Right atrium auricular region (tissue), 2 donors: Measurements from ENCODE around the gene SPATA25. TPM values are rescaled to one million over a fixed set of nuclear protein-coding genes. Genes with fewer than 3 reads are reported as not detected.

Experiments used
- DNase-seq: peaks from one replicate; pipeline ENCODE4 v3.0.0-alpha.2; 2019; ENCODE audit warnings: low spot score
- H3K27ac ChIP-seq, 2 donors: fragments of 200-600 bp; sonication (generic); 1 replicate in 1 of 2; 2 replicates in 1 of 2; pipeline ENCODE4 v1.5.1; 2016 to 2019
- H3K27me3 ChIP-seq, 2 donors: fragments of 200-600 bp; sonication (generic); one replicate each; pipeline versions ENCODE4 v1.5.1 to v1.6.0; 2017 to 2019
- H3K36me3 ChIP-seq: fragments of 200-600 bp; sonication (generic); one replicate; pipeline ENCODE4 v1.5.1; 2016
- H3K4me1 ChIP-seq, 2 donors: fragments of 200-600 bp; sonication (generic); one replicate each; pipeline versions ENCODE4 v1.5.1 to v1.6.0; 2017 to 2019
- H3K4me3 ChIP-seq, 2 donors: fragments of 200-600 bp; sonication (generic); 1 replicate in 1 of 2; 2 replicates in 1 of 2; pipeline ENCODE4 v1.5.1; 2017 to 2019; ENCODE audit warnings: mild to moderate bottlenecking in 1 of 2, moderate library complexity in 1 of 2
- H3K9me3 ChIP-seq, 2 donors: fragments of 200-600 bp; sonication (generic); one replicate each; pipeline ENCODE4 v1.5.1; 2019
- CTCF ChIP-seq, 2 donors: fragments of 200-600 bp; sonication (generic); IDR thresholded peaks; one replicate each; pipeline ENCODE4 v1.5.1; 2019; ENCODE audit warnings: antibody characterized with exemption in 2 of 2
- total RNA-seq, 2 donors: library from RNA; depleted of rRNA; stranded (reverse); fragments of >200 nt; gene quantifications; one replicate each; pipeline ENCODE4 v1.1.0, GENCODE V29; 2016

SPATA25 gene
- total RNA-seq, 2 donors from 2014 or later: 1.1 to 1.4 TPM

DNA sequence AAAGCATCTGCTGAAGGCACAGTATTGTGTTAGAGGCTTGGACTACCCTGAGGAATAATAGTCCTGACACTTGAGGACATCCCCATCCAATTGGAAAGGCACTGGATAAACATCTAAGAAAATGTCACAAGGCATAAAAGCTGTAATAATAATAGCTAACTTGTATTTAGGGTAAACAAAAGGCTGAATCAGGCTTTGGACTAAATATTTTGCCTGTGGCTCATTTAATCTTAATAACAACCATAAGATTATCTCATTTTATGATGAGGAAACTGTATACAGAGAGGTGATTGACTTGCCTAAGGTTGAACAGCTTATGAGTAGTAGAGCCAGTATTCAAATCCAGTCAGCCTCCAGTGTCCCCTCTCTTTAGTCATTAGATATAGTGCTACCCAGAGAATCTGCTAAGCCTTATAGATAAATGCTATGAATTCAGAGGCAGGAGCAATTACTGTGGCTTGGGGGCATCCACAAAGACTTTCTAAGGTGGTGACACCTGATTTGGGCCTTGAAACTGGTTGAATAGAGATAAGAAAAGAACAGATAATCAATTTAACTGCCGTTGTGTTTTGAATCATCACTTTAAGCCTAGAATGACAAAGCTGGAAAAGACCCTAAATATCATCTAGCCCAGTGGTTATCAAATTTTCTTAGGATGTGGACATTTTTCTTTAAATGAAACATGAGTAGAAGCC lies 13.9 kb downstream of the SPATA25 start:
- no peak for DNase-seq
- Histone ChIP-seq H3K4me1 (no peaks in the 10 kb centered on the region), H3K27ac (no peak overlapping the region), H3K4me3 (no peak overlapping the region), H3K27me3 (no peaks in the 10 kb centered on the region), H3K36me3 (peaks cover 19% of the 10 kb centered on the region), H3K9me3 (no peaks in the 10 kb centered on the region)
- TF ChIP-seq CTCF (IDR thresholded peaks at IDR 0.05): no peak

DNA sequence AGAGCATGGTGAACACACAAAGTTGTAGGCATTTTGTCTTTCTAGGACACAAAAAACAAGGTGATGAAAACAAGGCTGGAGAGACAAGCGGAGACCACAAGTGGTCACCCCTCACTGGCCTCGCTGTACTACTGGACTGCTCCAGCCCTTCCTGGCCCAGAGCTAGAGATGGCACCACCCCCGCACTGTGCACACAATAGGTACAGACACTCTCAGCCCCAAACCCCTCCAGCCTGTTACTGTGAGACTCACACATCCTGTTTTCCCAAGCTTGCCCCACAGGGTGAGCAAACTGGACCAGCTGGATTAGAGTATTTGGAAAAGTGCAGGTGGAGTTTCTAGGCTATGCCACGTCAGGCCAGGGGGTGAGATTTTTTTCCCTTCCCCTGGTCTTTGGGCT lies 14.8 kb downstream of the SPATA25 start:
- DNase-seq: no peak
- no peak overlapping the region for H3K4me3 ChIP-seq
- H3K27ac ChIP-seq: no peak overlapping the region
- peaks cover 12% of the 10 kb centered on the region for H3K36me3 ChIP-seq
- H3K4me1 ChIP-seq: no peaks in the 10 kb centered on the region
- H3K27me3 ChIP-seq: no peaks in the 10 kb centered on the region
- TF ChIP-seq CTCF (IDR thresholded peaks at IDR 0.05): no peak
- H3K9me3 ChIP-seq: no peaks in the 10 kb centered on the region

DNA sequence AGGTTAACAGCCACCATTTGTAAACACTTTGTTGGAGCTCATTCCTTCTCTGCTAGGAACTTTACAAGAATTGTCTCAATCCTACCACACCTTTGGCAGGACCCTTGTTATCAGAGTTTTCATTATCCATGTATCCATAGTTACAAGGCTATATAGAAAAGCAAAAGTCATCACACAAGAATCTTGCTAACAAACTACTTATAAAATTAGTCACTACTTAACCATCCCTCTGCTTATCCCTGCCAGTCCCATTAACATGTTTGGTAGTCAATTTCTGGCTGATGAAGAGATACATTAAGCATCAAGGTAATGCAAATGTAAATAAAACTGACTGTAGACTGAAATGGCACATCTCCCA lies 19.6 kb downstream of the SPATA25 start:
- Histone ChIP-seq H3K9me3 (no peaks in the 10 kb centered on the region), H3K4me3 (no peak overlapping the region), H3K27ac (no peak overlapping the region), H3K27me3 (no peaks in the 10 kb centered on the region), H3K36me3 (no peaks in the 10 kb centered on the region), H3K4me1 (no peaks in the 10 kb centered on the region)
- no peak for TF ChIP-seq CTCF (IDR thresholded peaks at IDR 0.05)
- DNase-seq: no peak

DNA sequence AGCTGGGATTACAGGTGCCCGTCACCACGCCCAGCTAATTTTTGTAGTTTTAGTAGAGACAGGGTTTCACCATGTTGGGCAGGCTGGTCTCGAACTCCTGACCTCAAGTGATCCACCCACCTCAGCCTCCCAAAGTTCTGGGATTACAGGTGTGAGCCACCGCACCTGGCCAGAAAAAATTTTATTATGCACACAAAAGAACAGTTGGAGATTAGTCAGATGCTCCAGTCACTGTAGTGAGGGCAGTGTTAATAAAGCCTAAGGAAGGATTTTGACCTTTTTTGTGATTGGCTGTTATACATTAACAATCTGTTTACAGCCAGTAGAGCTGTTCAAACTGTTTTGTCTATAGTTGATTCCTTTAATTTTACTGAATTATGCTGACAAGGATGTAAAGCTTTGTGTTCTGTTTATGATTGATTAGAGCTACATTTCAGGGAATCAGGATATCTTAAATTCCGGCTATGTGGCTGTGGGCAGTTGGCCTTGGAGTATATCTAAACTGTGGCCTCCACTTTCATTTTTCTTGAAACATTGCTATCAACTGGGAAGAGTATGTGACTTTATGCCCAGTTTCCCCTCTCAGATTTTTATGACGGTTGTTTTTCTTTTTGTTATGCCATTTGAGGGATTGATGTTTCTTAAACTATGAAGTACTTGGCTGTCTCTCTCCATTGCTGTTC lies 20.1 kb downstream of the SPATA25 start:
- no peak overlapping the region for H3K4me3 ChIP-seq
- TF ChIP-seq CTCF (IDR thresholded peaks at IDR 0.05): no peak
- no peaks in the 10 kb centered on the region for H3K36me3 ChIP-seq
- no peaks in the 10 kb centered on the region for H3K9me3 ChIP-seq
- no peak for DNase-seq
- H3K27me3 ChIP-seq: no peaks in the 10 kb centered on the region
- no peak overlapping the region for H3K27ac ChIP-seq
- H3K4me1 ChIP-seq: no peaks in the 10 kb centered on the region

- TF ChIP-seq CTCF (IDR thresholded peaks at IDR 0.05): no peak
- no peak overlapping the region for H3K4me3 ChIP-seq
- no peaks in the 10 kb centered on the region for H3K9me3 ChIP-seq
- H3K27ac ChIP-seq: no peak overlapping the region
- no peaks in the 10 kb centered on the region for H3K36me3 ChIP-seq
- DNase-seq: no peak
- no peaks in the 10 kb centered on the region for H3K4me1 ChIP-seq
- no peaks in the 10 kb centered on the region for H3K27me3 ChIP-seq
Observed at GRCh38 chr20:45866454-45866853, 21.0 kb downstream of the SPATA25 start.
